Lung (tissue), 12 donors: ENCODE measurements around the gene EFNB3. TPM values are rescaled to one million over a fixed set of nuclear protein-coding genes. Genes with fewer than 3 reads are reported as not detected.
A peak's percentile ranks its signal among the peaks of the same experiment; 100 is the strongest.

Experiments
- ATAC-seq: fragments of 200-7000 bp; cut with Tn5 transposase; one replicate; pipeline ENCODE4 v1.9.1; 2020; ENCODE audit warnings: moderate number of reproducible peaks; ENCODE audit not compliant: insufficient read depth, low FRiP score
- DNase-seq, 3 donors: peaks; one replicate each; pipeline ENCODE4 v3.0.0-alpha.2; 2013 to 2017
- H3K27ac ChIP-seq, 2 donors: one replicate each; pipeline ENCODE4 v1.5.1; 2013; ENCODE audit warnings: mild to moderate bottlenecking in 2 of 2, moderate library complexity in 2 of 2, control low read depth in 1 of 2, inconsistent platforms in 1 of 2, low read depth in 1 of 2, low read length in 1 of 2
- H3K27me3 ChIP-seq, 3 donors: one replicate each; pipeline ENCODE4 v1.5.1; 2013; ENCODE audit warnings: low read length in 2 of 3; ENCODE audit not compliant: control insufficient read depth in 3 of 3, insufficient read depth in 3 of 3
- H3K36me3 ChIP-seq, 4 donors: one replicate each; pipeline ENCODE4 v1.5.1; 2013; ENCODE audit warnings: low read length in 4 of 4, mild to moderate bottlenecking in 1 of 4, moderate library complexity in 1 of 4; ENCODE audit not compliant: control insufficient read depth in 4 of 4, insufficient read depth in 4 of 4
- H3K4me1 ChIP-seq, 5 donors: one replicate each; pipeline ENCODE4 v1.5.1; 2013; ENCODE audit warnings: low read length in 5 of 5, mild to moderate bottlenecking in 2 of 5, moderate library complexity in 1 of 5; ENCODE audit not compliant: control insufficient read depth in 5 of 5, insufficient read depth in 5 of 5
- H3K4me3 ChIP-seq: one replicate; pipeline ENCODE4 v1.5.1; 2013; ENCODE audit warnings: mild to moderate bottlenecking, control low read depth, moderate library complexity
- H3K9ac ChIP-seq, 2 donors: one replicate each; pipeline ENCODE4 v1.5.1; 2013; ENCODE audit warnings: low read length in 2 of 2, control low read depth in 1 of 2; ENCODE audit not compliant: insufficient read depth in 1 of 2
- H3K9me3 ChIP-seq, 4 donors: one replicate each; pipeline ENCODE4 v1.5.1; 2013; ENCODE audit warnings: low read length in 3 of 4, mild to moderate bottlenecking in 1 of 4, moderate library complexity in 1 of 4; ENCODE audit not compliant: control insufficient read depth in 4 of 4, insufficient read depth in 3 of 4
- WGBS, 2 donors: extraction: QIAGEN DNeasy Blood & Tissue Kit; methylation state at CpG; one replicate each; pipeline ENCODE4 v1.1.7; 2013; 5-methylcytosine and 5-hydroxymethylcytosine counted together
- polyA plus RNA-seq, 2 donors: library from polyadenylated mRNA; stranded (reverse); fragments of 200-250 nt; gene quantifications; one replicate each; pipeline ENCODE4 v1.2.1, GENCODE V29; 2013
- total RNA-seq, 2 donors: library from RNA; depleted of rRNA in 1 of 2; stranded (reverse); fragments of >200 nt in 1 of 2; gene quantifications; one replicate each; pipeline ENCODE4 v1.2.1, GENCODE V29; 2014 to 2021
- TF ChIP-seq, protein P1 (sequence below): IDR thresholded peaks from 2 replicates; pipeline ENCODE4 v1.5.1; 2012; ENCODE audit warnings: mild to moderate bottlenecking; ENCODE audit errors: control extremely low read depth, extremely low read depth
- donor health status: control.
- donor health status: control.
- donor health status: Bipolar disorder and iron deficiency.
- donor health status: healthy.
- donor health status: DM: yes; HTN: yes; CAD: no.

The EFNB3 gene
- total and polyA plus RNA-seq, 4 donors, result 0.87 to 4.9 (median 2.5) TPM

DNA sequence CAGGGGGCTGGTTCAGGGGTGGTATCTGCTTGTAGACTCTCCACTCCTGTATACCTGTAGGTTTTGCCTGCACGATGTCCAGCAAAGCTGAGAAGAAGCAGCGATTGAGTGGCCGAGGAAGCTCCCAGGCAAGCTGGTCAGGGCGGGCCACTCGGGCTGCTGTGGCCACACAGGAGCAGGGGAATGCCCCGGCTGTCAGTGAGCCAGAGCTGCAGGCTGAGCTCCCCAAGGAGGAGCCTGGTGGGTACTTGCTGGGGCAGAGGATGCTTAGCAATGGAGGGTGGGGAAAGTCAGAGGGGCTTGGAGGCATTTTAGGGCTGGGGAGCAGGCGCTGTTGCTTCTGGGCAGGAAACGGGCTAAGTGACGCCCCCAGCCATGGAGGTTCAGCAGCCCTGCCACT lies 14.7 kb downstream of the EFNB3 start:
- 78 to 82% methylated on average over 9 of the region's 9 CpGs for WGBS, 2 donors
- peaks cover 0 to 11% (median 2%) of the 10 kb centered on the region in 5 donors for H3K4me1 ChIP-seq
- no peaks in the 10 kb centered on the region for H3K9me3 ChIP-seq
- ATAC-seq (no peak), DNase-seq (no peak)
- no peaks in the 10 kb centered on the region for H3K36me3 ChIP-seq
- H3K27me3 ChIP-seq, result peaks cover 0 to 13% (median 12%) of the 10 kb centered on the region in 3 donors
- H3K9ac ChIP-seq, result no peak overlapping the region
- TF ChIP-seq, protein P1, sequence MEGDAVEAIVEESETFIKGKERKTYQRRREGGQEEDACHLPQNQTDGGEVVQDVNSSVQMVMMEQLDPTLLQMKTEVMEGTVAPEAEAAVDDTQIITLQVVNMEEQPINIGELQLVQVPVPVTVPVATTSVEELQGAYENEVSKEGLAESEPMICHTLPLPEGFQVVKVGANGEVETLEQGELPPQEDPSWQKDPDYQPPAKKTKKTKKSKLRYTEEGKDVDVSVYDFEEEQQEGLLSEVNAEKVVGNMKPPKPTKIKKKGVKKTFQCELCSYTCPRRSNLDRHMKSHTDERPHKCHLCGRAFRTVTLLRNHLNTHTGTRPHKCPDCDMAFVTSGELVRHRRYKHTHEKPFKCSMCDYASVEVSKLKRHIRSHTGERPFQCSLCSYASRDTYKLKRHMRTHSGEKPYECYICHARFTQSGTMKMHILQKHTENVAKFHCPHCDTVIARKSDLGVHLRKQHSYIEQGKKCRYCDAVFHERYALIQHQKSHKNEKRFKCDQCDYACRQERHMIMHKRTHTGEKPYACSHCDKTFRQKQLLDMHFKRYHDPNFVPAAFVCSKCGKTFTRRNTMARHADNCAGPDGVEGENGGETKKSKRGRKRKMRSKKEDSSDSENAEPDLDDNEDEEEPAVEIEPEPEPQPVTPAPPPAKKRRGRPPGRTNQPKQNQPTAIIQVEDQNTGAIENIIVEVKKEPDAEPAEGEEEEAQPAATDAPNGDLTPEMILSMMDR, result no peak
- H3K27ac ChIP-seq, result no peak overlapping the region
- H3K4me3 ChIP-seq, result no peak overlapping the region

DNA sequence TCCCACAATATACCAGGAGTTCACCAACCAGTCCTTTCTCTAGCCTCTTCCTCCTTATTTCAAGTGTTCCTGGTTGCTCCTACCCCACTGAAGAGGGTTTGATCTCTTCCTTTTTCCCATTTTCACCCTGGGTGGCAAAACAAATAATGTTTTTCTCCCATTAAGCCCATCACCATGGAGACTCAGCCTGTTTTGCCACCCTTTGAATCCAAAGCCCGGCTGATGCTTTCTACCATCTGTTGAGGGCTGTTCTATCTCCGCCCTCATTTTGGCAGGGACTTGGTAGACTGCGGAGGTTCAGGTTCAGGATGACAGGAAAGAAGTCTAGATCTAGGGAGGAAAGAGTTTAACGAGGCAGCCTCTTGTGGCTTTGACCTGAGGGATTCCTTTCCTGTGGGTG lies 15.1 kb downstream of the EFNB3 start:
- H3K27me3 ChIP-seq, result peaks cover 0 to 13% (median 12%) of the 10 kb centered on the region in 3 donors
- TF ChIP-seq, protein P1, result no peak
- 47 to 59% methylated on average over 4 of the region's 4 CpGs for WGBS, 2 donors

DNA sequence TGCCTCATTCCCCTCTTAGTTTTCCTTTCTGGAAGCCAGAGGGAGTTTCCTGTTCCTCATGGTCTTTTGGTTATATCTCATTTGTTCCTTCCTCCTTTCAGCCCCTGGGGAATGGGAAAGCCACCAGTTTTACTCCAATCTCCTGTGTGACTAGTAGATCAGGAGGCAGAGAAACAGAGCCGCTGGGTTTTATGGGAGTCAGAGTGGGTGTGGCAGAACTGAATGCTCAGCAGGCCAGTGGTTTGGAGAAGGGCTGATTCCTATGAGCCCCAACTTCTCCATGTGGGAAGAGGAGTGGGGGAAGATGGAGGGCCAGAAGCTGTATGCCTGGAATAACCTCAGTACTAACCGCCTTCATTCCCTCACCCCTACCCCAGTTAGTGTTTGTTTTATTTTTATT lies 16.6 kb downstream of the EFNB3 start:
- H3K9me3 ChIP-seq, result no peaks in the 10 kb centered on the region
- WGBS, 2 donors, result 68 to 90% methylated on average over 2 of the region's 2 CpGs
- no peaks in the 10 kb centered on the region for H3K36me3 ChIP-seq
- no peak for DNase-seq
- TF ChIP-seq, protein P1, result no peak
- peaks cover 0 to 9% (median under 1%) of the 10 kb centered on the region in 5 donors for H3K4me1 ChIP-seq
- no peak overlapping the region for H3K9ac ChIP-seq
- H3K27me3 ChIP-seq, result peaks cover 0 to 9% (median 8%) of the 10 kb centered on the region in 3 donors
- no peak overlapping the region for H3K27ac ChIP-seq
- ATAC-seq, result no peak
- H3K4me3 ChIP-seq, result no peak overlapping the region

More for the DNA sequence above, 15.1 kb downstream of the EFNB3 start:
- H3K4me3 ChIP-seq, result no peak overlapping the region
- no peak overlapping the region for H3K9ac ChIP-seq
- DNase-seq (peak in 1 of 3 donors; percentile 14), ATAC-seq (no peak)
- no peaks in the 10 kb centered on the region for H3K36me3 ChIP-seq
- H3K4me1 ChIP-seq, result peaks cover 0 to 11% (median 2%) of the 10 kb centered on the region in 5 donors
- no peaks in the 10 kb centered on the region for H3K9me3 ChIP-seq
- no peak overlapping the region for H3K27ac ChIP-seq

DNA sequence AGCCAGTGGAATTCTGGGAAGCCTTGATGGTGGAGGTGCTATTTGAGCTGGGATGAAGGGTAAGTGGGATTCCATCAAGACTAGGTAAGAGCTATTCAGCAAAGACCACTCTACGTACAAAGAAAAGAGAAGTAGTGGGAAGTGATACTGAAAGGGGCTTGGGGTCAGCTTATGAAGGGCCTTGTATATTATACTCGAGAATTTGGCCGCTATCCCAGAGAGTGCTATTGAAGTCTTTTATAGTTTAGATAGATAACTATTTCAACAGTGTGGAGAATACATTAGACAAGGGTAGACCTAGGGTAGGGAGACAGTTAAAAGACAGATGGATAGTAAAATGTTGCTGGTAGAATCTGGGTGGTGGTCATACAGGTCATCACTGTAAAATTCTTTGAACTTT lies 22.9 kb downstream of the EFNB3 start:
- Histone ChIP-seq H3K27ac (no peak overlapping the region), H3K27me3 (no peaks in the 10 kb centered on the region), H3K4me1 (peaks cover 0 to 6% (median 0%) of the 10 kb centered on the region in 5 donors), H3K9me3 (no peaks in the 10 kb centered on the region), H3K4me3 (no peak overlapping the region), H3K36me3 (no peaks in the 10 kb centered on the region), H3K9ac (no peak overlapping the region)
- ATAC-seq, result no peak
- peak in 2 of 3 donors; percentile 79 to 85 for DNase-seq
- 63 to 77% methylated on average over 3 of the region's 3 CpGs for WGBS, 2 donors
- TF ChIP-seq, protein P1, result no peak
